Immature natural killer cell (primary cell): ENCODE measurements around the gene SAP30. TPM values are rescaled to one million over a fixed set of nuclear protein-coding genes. Genes with fewer than 3 reads are reported as not detected.

ENCODE experiments used
- DNase-seq, 3 donors: peaks; one replicate each; pipeline ENCODE4 v3.0.0; 2022; ENCODE audit warnings: mixed read lengths in 1 of 3
- H3K27ac Mint-ChIP-seq, 6 donors: one replicate each; pipeline ENCODE4 v1.8.0; 2020; ENCODE audit warnings: mixed read lengths in 6 of 6, mild to moderate bottlenecking in 5 of 6, inconsistent platforms in 4 of 6, moderate library complexity in 3 of 6
- H3K27me3 Mint-ChIP-seq, 3 donors: one replicate each; pipeline ENCODE4 v1.8.0; 2020 to 2021; ENCODE audit warnings: low read depth in 3 of 3, mild to moderate bottlenecking in 3 of 3, mixed read lengths in 3 of 3, moderate library complexity in 3 of 3, inconsistent platforms in 1 of 3
- H3K36me3 Mint-ChIP-seq, 3 donors: one replicate each; pipeline ENCODE4 v1.8.0; 2020; ENCODE audit warnings: mixed read lengths in 3 of 3, inconsistent platforms in 2 of 3, mild to moderate bottlenecking in 2 of 3
- H3K4me1 Mint-ChIP-seq, 2 donors: one replicate each; pipeline ENCODE4 v1.8.0; 2020; ENCODE audit warnings: inconsistent platforms in 2 of 2, mild to moderate bottlenecking in 2 of 2, mixed read lengths in 2 of 2, moderate library complexity in 1 of 2
- H3K4me3 Mint-ChIP-seq, 5 donors: one replicate each; pipeline ENCODE4 v1.8.0; 2020; ENCODE audit warnings: mild to moderate bottlenecking in 5 of 5, mixed read lengths in 5 of 5, inconsistent platforms in 3 of 5, moderate library complexity in 3 of 5
- H3K9me3 Mint-ChIP-seq, 6 donors: one replicate each; pipeline ENCODE4 v1.8.0; 2020; ENCODE audit warnings: mild to moderate bottlenecking in 6 of 6, mixed read lengths in 6 of 6, inconsistent platforms in 4 of 6, moderate library complexity in 3 of 6
- polyA plus RNA-seq, 3 donors: library from polyadenylated mRNA; unstranded; fragments of 300-500 nt; fragmentation: Illumina TruSeq; gene quantifications; one replicate each; pipeline ENCODE4 v1.2.3, GENCODE V29; 2021

The SAP30 gene
- polyA plus RNA-seq, 3 donors from 2014 or later = 2.0 to 3.5 (median 3.5) TPM

GRCh38 chr4:173414456-173414855 is 43.7 kb downstream of the SAP30 start:
- Mint-ChIP-seq H3K4me3 (no peak overlapping the region), H3K4me1 (no peaks in the 10 kb centered on the region), H3K27ac (no peak overlapping the region), H3K9me3 (no peaks in the 10 kb centered on the region), H3K27me3 (peaks cover 0 to 4% (median 0%) of the 10 kb centered on the region in 3 donors), H3K36me3 (no peaks in the 10 kb centered on the region)
- DNase-seq = no peak

- H3K36me3 Mint-ChIP-seq = no peaks in the 10 kb centered on the region
- no peaks in the 10 kb centered on the region for H3K4me1 Mint-ChIP-seq
- no peak for DNase-seq
- no peak overlapping the region for H3K27ac Mint-ChIP-seq
- peaks cover 0 to 4% (median 0%) of the 10 kb centered on the region in 3 donors for H3K27me3 Mint-ChIP-seq
- no peaks in the 10 kb centered on the region for H3K9me3 Mint-ChIP-seq
- no peak overlapping the region for H3K4me3 Mint-ChIP-seq
These were observed 44.3 kb downstream of the SAP30 start for GRCh38 chr4:173415092-173415491.

GRCh38 chr4:173415885-173416653 is 45.3 kb downstream of the SAP30 start:
- Mint-ChIP-seq H3K36me3 (no peaks in the 10 kb centered on the region), H3K4me1 (no peaks in the 10 kb centered on the region), H3K27ac (no peak overlapping the region), H3K4me3 (no peak overlapping the region), H3K9me3 (no peaks in the 10 kb centered on the region), H3K27me3 (peaks cover 0 to 4% (median 0%) of the 10 kb centered on the region in 3 donors)
- no peak for DNase-seq

GRCh38 chr4:173417833-173418232 is 47.1 kb downstream of the SAP30 start:
- H3K36me3 Mint-ChIP-seq = no peaks in the 10 kb centered on the region
- H3K9me3 Mint-ChIP-seq = no peaks in the 10 kb centered on the region
- H3K27ac Mint-ChIP-seq = no peak overlapping the region
- H3K4me1 Mint-ChIP-seq = no peaks in the 10 kb centered on the region
- no peak overlapping the region for H3K4me3 Mint-ChIP-seq
- no peak for DNase-seq
- peaks cover 0 to 2% (median 0%) of the 10 kb centered on the region in 3 donors for H3K27me3 Mint-ChIP-seq

- no peaks in the 10 kb centered on the region for H3K4me1 Mint-ChIP-seq
- no peak overlapping the region for H3K27ac Mint-ChIP-seq
- no peaks in the 10 kb centered on the region for H3K9me3 Mint-ChIP-seq
- DNase-seq = no peak
- no peak overlapping the region for H3K4me3 Mint-ChIP-seq
- peaks cover 0 to 2% (median 0%) of the 10 kb centered on the region in 3 donors for H3K27me3 Mint-ChIP-seq
- H3K36me3 Mint-ChIP-seq = no peaks in the 10 kb centered on the region
These were observed 47.9 kb downstream of the SAP30 start for GRCh38 chr4:173418639-173419038.

- no peak for DNase-seq
- no peak overlapping the region for H3K27ac Mint-ChIP-seq
- no peak overlapping the region for H3K4me3 Mint-ChIP-seq
- H3K27me3 Mint-ChIP-seq = peaks cover 0 to 2% (median 0%) of the 10 kb centered on the region in 3 donors
- no peaks in the 10 kb centered on the region for H3K9me3 Mint-ChIP-seq
- H3K4me1 Mint-ChIP-seq = no peaks in the 10 kb centered on the region
- no peaks in the 10 kb centered on the region for H3K36me3 Mint-ChIP-seq
These were observed 49.6 kb downstream of the SAP30 start for GRCh38 chr4:173420324-173420752.

GRCh38 chr4:173420801-173421200 is 50.0 kb downstream of the SAP30 start:
- H3K36me3 Mint-ChIP-seq = no peaks in the 10 kb centered on the region
- H3K27ac Mint-ChIP-seq = no peak overlapping the region
- H3K4me1 Mint-ChIP-seq = no peaks in the 10 kb centered on the region

GRCh38 chr4:173424899-173425805 is 54.4 kb downstream of the SAP30 start:
- no peaks in the 10 kb centered on the region for H3K36me3 Mint-ChIP-seq
- H3K9me3 Mint-ChIP-seq = no peaks in the 10 kb centered on the region
- H3K4me3 Mint-ChIP-seq = no peak overlapping the region
- peaks cover 0 to 1% of the 10 kb centered on the region in 2 donors for H3K4me1 Mint-ChIP-seq
- no peak for DNase-seq
- no peak overlapping the region for H3K27ac Mint-ChIP-seq
- no peaks in the 10 kb centered on the region for H3K27me3 Mint-ChIP-seq

More at GRCh38 chr4:173420801-173421200, 50.0 kb downstream of the SAP30 start:
- Mint-ChIP-seq H3K4me3 (no peak overlapping the region), H3K27me3 (peaks cover 0 to 2% (median 0%) of the 10 kb centered on the region in 3 donors), H3K9me3 (no peaks in the 10 kb centered on the region)
- no peak for DNase-seq

- Mint-ChIP-seq H3K27me3 (no peaks in the 10 kb centered on the region), H3K4me3 (no peak overlapping the region)
- DNase-seq = no peak
These were observed 55.3 kb downstream of the SAP30 start for GRCh38 chr4:173426064-173426463.

More at GRCh38 chr4:173426064-173426463, 55.3 kb downstream of the SAP30 start:
- Mint-ChIP-seq H3K36me3 (no peaks in the 10 kb centered on the region), H3K9me3 (no peaks in the 10 kb centered on the region), H3K4me1 (peaks cover 0 to 1% of the 10 kb centered on the region in 2 donors), H3K27ac (peak overlapping the region in 2 of 6 donors; percentile 35 to 42)

Other genes starting within 250 kb of the SAP30 start
- gene GALNT7, start 202.1 kb upstream of the SAP30 start, polyA plus RNA-seq = 1 to 10 TPM; 6.8 to 9.9 (median 6.9) TPM
- gene HMGB2, start 36.6 kb upstream of the SAP30 start, polyA plus RNA-seq = 100 to 1,000 TPM; 150 to 153 (median 152) TPM
- under 1 TPM in 1 of 3 donors, not detected in 2; 0.04 TPM for gene SCRG1, start 28.2 kb downstream of the SAP30 start, polyA plus RNA-seq
- gene HAND2, start 159.3 kb downstream of the SAP30 start, polyA plus RNA-seq = not detected